PC-3 (cell line): ENCODE measurements around the gene MUC3A. TPM values are rescaled to one million over a fixed set of nuclear protein-coding genes. Genes with fewer than 3 reads are reported as not detected.

Experiments
- ATAC-seq: fragments of 200-7000 bp; cut with Tn5 transposase; 2 replicates; pipeline ENCODE4 v1.9.1; 2020; ENCODE audit warnings: mild to moderate bottlenecking, moderate library complexity
- BruUV-seq: library from RNA; stranded (reverse); fragments of 400-500 nt; replicated peaks from 2 replicates; lab custom pipeline; 2021; lab: Mats Ljungman, UMichigan
- CTCF ChIA-PET: fragments of 300-600 bp; sonication (Branson Sonifier 250); formaldehyde crosslinking; loops from one replicate; lab custom pipeline; 2022; ENCODE audit warnings: antibody characterized with exemption; lab: Charles Lee
- POLR2A ChIA-PET: fragments of 300-600 bp; sonication (Branson Sonifier 250); formaldehyde crosslinking; loops from one replicate; lab custom pipeline; 2022; ENCODE audit warnings: antibody characterized with exemption; ENCODE audit not compliant: unreplicated experiment; lab: Charles Lee
- DNase-seq: peaks from one replicate; pipeline ENCODE4 v3.0.0-alpha.2; 2015
- H2AFZ ChIP-seq: fragments of 300-600 bp; sonication (generic); 2 replicates; pipeline ENCODE4 v1.6.0; 2016; ENCODE audit warnings: antibody characterized with exemption, low read length
- H3F3A ChIP-seq: fragments of 300-600 bp; sonication (generic); one replicate; pipeline ENCODE4 v1.6.0; 2017; ENCODE audit warnings: antibody characterized with exemption, low read length, control low read depth, mild to moderate bottlenecking; ENCODE audit not compliant: unreplicated experiment
- H3K27ac ChIP-seq: fragments of 300-600 bp; sonication (generic); 2 replicates; pipeline ENCODE4 v1.5.1; 2016; ENCODE audit warnings: mild to moderate bottlenecking, low read length
- H3K27me3 ChIP-seq: fragments of 300-600 bp; sonication (generic); 2 replicates; pipeline ENCODE4 v1.6.1; 2016; ENCODE audit warnings: low read length, mixed read lengths
- H3K36me3 ChIP-seq: fragments of 300-600 bp; sonication (generic); 2 replicates; pipeline ENCODE4 v1.6.1; 2016; ENCODE audit warnings: low read depth, mixed run types, low read length, mixed read lengths
- H3K4me1 ChIP-seq: fragments of 300-600 bp; sonication (generic); 2 replicates; pipeline ENCODE4 v1.5.1; 2016; ENCODE audit warnings: low read length; ENCODE audit not compliant: insufficient read depth
- H3K4me2 ChIP-seq: fragments of 300-600 bp; sonication (generic); 2 replicates; pipeline ENCODE4 v1.6.0; 2016; ENCODE audit warnings: low read length
- H3K4me3 ChIP-seq: fragments of 300-600 bp; sonication (generic); 2 replicates; pipeline ENCODE4 v1.5.1; 2016; ENCODE audit warnings: mild to moderate bottlenecking, low read length, mixed read lengths
- H3K79me2 ChIP-seq: fragments of 300-600 bp; sonication (generic); 2 replicates; pipeline ENCODE4 v1.6.1; 2017; ENCODE audit warnings: low read length, mixed read lengths
- H3K9ac ChIP-seq: fragments of 300-600 bp; sonication (generic); 2 replicates; pipeline ENCODE4 v1.6.0; 2016; ENCODE audit warnings: mild to moderate bottlenecking, low read length
- H3K9me2 ChIP-seq: fragments of 300-600 bp; sonication (generic); replicated peaks from 2 replicates; pipeline ENCODE4 v1.6.1; 2016; ENCODE audit warnings: mixed run types, low read length, mixed read lengths
- H3K9me3 ChIP-seq: fragments of 300-600 bp; sonication (generic); 2 replicates; pipeline ENCODE4 v1.6.1; 2016; ENCODE audit warnings: low read length, mixed read lengths
- H4K20me1 ChIP-seq: fragments of 300-600 bp; sonication (generic); 2 replicates; pipeline ENCODE4 v1.6.1; 2016; ENCODE audit warnings: low read length, mixed read lengths
- EZH2 ChIP-seq: fragments of 300-600 bp; sonication (generic); IDR thresholded peaks from one replicate; pipeline ENCODE4 v1.6.1; 2017; ENCODE audit warnings: antibody characterized with exemption, mild to moderate bottlenecking, low read length; ENCODE audit not compliant: unreplicated experiment
- EZH2phosphoT487 ChIP-seq: fragments of 300-600 bp; sonication (generic); IDR thresholded peaks from 2 replicates; pipeline ENCODE4 v1.6.1; 2018; ENCODE audit warnings: mild to moderate bottlenecking, antibody characterized with exemption, low read length, borderline replicate concordance
- intact Hi-C: fragments of 100-400 bp; cut with micrococcal nuclease; formaldehyde crosslinking; loops from 2 replicates; pipeline ENCODE4 v1.9.0; 2023
- total RNA-seq: library from RNA; depleted of rRNA; stranded (reverse); fragments of >200 nt; gene quantifications from 2 replicates; pipeline ENCODE4 v1.2.3, GENCODE V29; 2014
- TF ChIP-seq, protein P1 (sequence below): fragments of 300-600 bp; sonication (generic); conservative IDR thresholded peaks from 2 replicates; pipeline ENCODE4 v1.5.1; 2017; ENCODE audit warnings: antibody characterized with exemption, low read depth, mild to moderate bottlenecking, low read length

The MUC3A gene
- total RNA-seq, 1 experiment from 2014 or later: 0.11 TPM

DNA sequence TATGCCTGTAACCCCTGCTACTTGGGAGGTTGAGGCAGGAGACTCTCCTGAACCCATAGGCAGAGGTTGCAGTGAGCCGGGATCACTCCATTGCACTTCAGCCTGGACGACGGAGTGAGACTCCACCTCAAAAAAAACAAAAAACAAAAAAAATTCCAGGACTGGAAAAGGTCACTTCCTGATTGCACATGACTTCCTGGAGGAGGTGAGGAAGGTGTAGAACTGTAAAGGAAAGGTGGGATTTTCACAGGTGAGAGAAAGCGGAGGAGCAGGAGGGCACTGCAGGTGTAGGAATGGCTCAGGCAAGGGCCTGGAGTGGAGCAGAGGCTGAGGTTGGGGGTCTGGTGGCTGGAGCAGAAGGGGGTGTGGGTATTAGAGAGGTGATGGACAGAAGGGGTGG, 3.2 kb upstream of the MUC3A start:
- intact Hi-C loops: no loop called here
- H2AFZ ChIP-seq: no peak overlapping the region
- no peak overlapping the region for H3K27ac ChIP-seq
- peaks cover 4% of the 10 kb centered on the region; the same call in 1 of the 2 replicates for H3K27me3 ChIP-seq
- H3K79me2 ChIP-seq: no peaks in the 10 kb centered on the region
- POLR2A ChIA-PET: interaction anchor here (0.6 kb wide), 1 partner anchor 71 kb away, joined by 13 read pairs; the partner anchor contains the start of gene SRRT
- no peak overlapping the region for H3K9ac ChIP-seq
- no peak overlapping the region for H3K4me2 ChIP-seq
- CTCF ChIA-PET: no interaction called here
- BruUV-seq: no TSS peak
- H3K4me1 ChIP-seq: peaks cover 12% of the 10 kb centered on the region
- no peak overlapping the region for H3K4me3 ChIP-seq
- TF ChIP-seq EZH2 (no peak), EZH2phosphoT487 (no peak)
- TF ChIP-seq, protein P1, sequence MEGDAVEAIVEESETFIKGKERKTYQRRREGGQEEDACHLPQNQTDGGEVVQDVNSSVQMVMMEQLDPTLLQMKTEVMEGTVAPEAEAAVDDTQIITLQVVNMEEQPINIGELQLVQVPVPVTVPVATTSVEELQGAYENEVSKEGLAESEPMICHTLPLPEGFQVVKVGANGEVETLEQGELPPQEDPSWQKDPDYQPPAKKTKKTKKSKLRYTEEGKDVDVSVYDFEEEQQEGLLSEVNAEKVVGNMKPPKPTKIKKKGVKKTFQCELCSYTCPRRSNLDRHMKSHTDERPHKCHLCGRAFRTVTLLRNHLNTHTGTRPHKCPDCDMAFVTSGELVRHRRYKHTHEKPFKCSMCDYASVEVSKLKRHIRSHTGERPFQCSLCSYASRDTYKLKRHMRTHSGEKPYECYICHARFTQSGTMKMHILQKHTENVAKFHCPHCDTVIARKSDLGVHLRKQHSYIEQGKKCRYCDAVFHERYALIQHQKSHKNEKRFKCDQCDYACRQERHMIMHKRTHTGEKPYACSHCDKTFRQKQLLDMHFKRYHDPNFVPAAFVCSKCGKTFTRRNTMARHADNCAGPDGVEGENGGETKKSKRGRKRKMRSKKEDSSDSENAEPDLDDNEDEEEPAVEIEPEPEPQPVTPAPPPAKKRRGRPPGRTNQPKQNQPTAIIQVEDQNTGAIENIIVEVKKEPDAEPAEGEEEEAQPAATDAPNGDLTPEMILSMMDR: no peak
- no peaks in the 10 kb centered on the region for H3K36me3 ChIP-seq
- H3K9me3 ChIP-seq: no peaks in the 10 kb centered on the region
- no peaks in the 10 kb centered on the region for H3F3A ChIP-seq
- no peak for ATAC-seq
- no peaks in the 10 kb centered on the region for H4K20me1 ChIP-seq
- no peak for DNase-seq
- no peaks in the 10 kb centered on the region for H3K9me2 ChIP-seq

DNA sequence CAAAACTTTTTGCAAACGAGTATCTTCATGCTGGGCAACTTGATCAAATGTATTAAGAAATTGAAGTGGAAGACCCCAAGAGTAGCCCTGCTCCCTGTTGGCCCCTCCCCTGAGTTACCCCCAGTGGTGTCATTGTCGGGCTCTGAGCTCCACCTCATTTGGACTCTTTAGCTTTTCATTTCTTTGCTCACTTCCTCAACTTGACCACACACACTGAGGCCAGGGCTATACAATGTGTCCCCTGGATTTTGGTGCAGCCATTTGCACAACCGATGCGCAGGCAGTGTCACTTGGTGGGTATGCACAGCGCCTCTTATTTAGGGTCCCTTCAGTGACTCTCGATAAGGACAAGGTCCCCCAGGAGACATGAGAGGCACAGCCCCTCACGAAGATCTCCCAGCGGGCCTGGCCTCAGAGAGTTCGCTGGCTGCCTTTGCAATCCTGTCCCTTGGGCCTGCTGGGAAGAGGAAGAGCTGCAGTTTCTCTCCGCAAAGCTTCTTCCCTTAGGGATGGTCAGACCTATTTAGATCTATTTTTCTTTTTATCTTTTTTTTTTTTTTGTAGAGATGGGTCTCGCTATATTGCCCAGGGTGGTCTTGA, 2.5 kb upstream of the MUC3A start:
- DNase-seq: no peak
- CTCF ChIA-PET: no interaction called here

More for the DNA sequence above, 2.5 kb upstream of the MUC3A start:
- Histone ChIP-seq H3F3A (no peaks in the 10 kb centered on the region), H3K36me3 (no peaks in the 10 kb centered on the region), H3K4me1 (peaks cover 12% of the 10 kb centered on the region), H3K27me3 (peaks cover 4% of the 10 kb centered on the region; the same call in 1 of the 2 replicates), H3K27ac (no peak overlapping the region), H3K79me2 (no peaks in the 10 kb centered on the region), H3K4me3 (no peak overlapping the region), H3K9me3 (no peaks in the 10 kb centered on the region), H3K9me2 (no peaks in the 10 kb centered on the region), H4K20me1 (no peaks in the 10 kb centered on the region), H2AFZ (no peak overlapping the region), H3K4me2 (no peak overlapping the region), H3K9ac (no peak overlapping the region)
- no peak for ATAC-seq
- intact Hi-C loops: no loop called here
- TF ChIP-seq EZH2phosphoT487 (no peak), EZH2 (no peak)
- TF ChIP-seq, protein P1: no peak
- POLR2A ChIA-PET: interaction anchor here (0.6 kb wide), 1 partner anchor 72 kb away, joined by 13 read pairs; the partner anchor contains the start of gene SRRT
- no TSS peak for BruUV-seq
